ENCODE results near the gene PCDHGA9. TPM values are rescaled to one million over a fixed set of nuclear protein-coding genes. Genes with fewer than 3 reads are reported as not detected.

Gene PCDHGA9
- total and polyA plus RNA-seq, 4 donors = 0.59 to 13.8 (median 2.8) TPM

DNA sequence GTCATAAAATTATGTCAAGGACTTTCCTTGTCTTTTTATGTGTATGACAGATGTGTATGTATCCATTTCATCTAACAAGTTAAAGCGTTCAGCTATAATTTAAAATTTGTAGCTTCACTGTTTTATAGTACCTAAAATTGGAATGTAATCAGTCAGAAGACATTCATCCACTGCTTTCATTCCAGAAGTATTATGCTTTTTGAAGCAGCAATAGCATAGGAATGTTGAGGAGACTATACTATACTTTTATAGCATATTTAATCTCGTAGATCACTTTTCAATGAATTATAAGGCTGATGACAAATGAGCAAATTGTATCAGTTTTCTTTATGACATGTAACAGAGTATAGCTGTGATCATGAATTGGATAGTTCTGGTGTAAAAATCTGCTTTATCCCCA lies 34.6 kb downstream of the PCDHGA9 start:
- TF ChIP-seq, protein P1, sequence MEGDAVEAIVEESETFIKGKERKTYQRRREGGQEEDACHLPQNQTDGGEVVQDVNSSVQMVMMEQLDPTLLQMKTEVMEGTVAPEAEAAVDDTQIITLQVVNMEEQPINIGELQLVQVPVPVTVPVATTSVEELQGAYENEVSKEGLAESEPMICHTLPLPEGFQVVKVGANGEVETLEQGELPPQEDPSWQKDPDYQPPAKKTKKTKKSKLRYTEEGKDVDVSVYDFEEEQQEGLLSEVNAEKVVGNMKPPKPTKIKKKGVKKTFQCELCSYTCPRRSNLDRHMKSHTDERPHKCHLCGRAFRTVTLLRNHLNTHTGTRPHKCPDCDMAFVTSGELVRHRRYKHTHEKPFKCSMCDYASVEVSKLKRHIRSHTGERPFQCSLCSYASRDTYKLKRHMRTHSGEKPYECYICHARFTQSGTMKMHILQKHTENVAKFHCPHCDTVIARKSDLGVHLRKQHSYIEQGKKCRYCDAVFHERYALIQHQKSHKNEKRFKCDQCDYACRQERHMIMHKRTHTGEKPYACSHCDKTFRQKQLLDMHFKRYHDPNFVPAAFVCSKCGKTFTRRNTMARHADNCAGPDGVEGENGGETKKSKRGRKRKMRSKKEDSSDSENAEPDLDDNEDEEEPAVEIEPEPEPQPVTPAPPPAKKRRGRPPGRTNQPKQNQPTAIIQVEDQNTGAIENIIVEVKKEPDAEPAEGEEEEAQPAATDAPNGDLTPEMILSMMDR (IDR thresholded peaks at IDR 0.05; ENCODE audit: control extremely low read depth, extremely low read depth) = no peak
- no peaks in the 10 kb centered on the region for H3K27me3 ChIP-seq (ENCODE audit: control insufficient read depth in 3 of 3, insufficient read depth in 3 of 3, low read length in 2 of 3)
- no peak overlapping the region for H3K27ac ChIP-seq (ENCODE audit: low read depth in 1 of 2, low read length in 1 of 2)
- no peak overlapping the region for H3K9ac ChIP-seq (ENCODE audit: insufficient read depth in 1 of 2, low read length in 2 of 2)
- DNase-seq (no peak), ATAC-seq (ENCODE audit: insufficient read depth, low FRiP score) (no peak)
- peaks cover 0 to 18% (median 2%) of the 10 kb centered on the region in 4 donors for H3K36me3 ChIP-seq (ENCODE audit: control insufficient read depth in 4 of 4, insufficient read depth in 4 of 4, low read length in 4 of 4)
- WGBS, 2 donors = 94% methylated on average over 2 of the region's 2 CpGs
- H3K4me3 ChIP-seq = no peak overlapping the region
- H3K9me3 ChIP-seq (ENCODE audit: control insufficient read depth in 4 of 4, insufficient read depth in 3 of 4, low read length in 3 of 4) = peaks cover 7 to 35% (median 17%) of the 10 kb centered on the region in 4 donors
- peaks cover 0 to 2% (median 0%) of the 10 kb centered on the region in 5 donors for H3K4me1 ChIP-seq (ENCODE audit: control insufficient read depth in 5 of 5, insufficient read depth in 5 of 5, low read length in 5 of 5)

DNA sequence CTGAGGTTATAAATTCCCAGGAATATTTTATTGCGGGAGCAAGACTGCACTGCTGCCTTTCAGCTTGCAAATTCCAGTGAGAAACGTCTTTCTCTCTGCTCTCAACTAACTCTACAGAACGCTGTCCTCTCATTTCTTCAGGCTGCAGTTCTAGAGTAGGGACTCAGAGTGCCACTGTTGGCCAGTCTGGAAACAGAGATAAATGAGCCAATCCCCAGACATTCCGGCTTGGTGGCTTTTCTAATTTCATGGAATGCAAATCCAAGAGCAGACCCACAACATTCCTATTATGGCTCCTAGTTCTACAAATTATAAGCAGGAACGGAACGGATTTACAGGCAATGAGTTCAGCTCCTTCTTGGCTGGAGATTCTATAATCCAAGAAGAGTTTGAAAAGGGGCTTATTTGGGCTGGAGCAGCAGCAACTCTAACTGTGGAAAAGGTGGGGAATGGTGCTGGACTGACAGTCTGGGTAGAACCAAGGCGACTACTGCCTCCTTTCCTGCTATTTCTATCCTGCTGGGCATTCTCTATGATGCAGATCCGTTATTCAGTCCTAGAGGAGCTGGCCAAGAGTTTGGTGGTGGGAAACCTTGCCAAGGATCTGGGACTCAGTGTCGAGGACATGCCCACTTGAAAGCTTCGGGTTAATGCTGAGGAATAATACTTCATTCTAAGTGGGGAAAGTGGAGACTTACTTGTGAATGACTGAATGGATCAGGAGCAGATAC lies 37.0 kb downstream of the PCDHGA9 start:
- DNase-seq (no peak), ATAC-seq (ENCODE audit: insufficient read depth, low FRiP score) (no peak)
- peaks cover 0 to 18% (median 2%) of the 10 kb centered on the region in 4 donors for H3K36me3 ChIP-seq (ENCODE audit: control insufficient read depth in 4 of 4, insufficient read depth in 4 of 4, low read length in 4 of 4)
- H3K9me3 ChIP-seq (ENCODE audit: control insufficient read depth in 4 of 4, insufficient read depth in 3 of 4, low read length in 3 of 4) = peaks cover 10 to 25% (median 18%) of the 10 kb centered on the region in 4 donors
- H3K27ac ChIP-seq (ENCODE audit: low read depth in 1 of 2, low read length in 1 of 2) = no peak overlapping the region
- TF ChIP-seq, protein P1 (IDR thresholded peaks at IDR 0.05; ENCODE audit: control extremely low read depth, extremely low read depth) = no peak
- H3K4me1 ChIP-seq (ENCODE audit: control insufficient read depth in 5 of 5, insufficient read depth in 5 of 5, low read length in 5 of 5) = no peaks in the 10 kb centered on the region
- no peaks in the 10 kb centered on the region for H3K27me3 ChIP-seq (ENCODE audit: control insufficient read depth in 3 of 3, insufficient read depth in 3 of 3, low read length in 2 of 3)
- no peak overlapping the region for H3K9ac ChIP-seq (ENCODE audit: insufficient read depth in 1 of 2, low read length in 2 of 2)
- H3K4me3 ChIP-seq = no peak overlapping the region
- WGBS, 2 donors = 66 to 73% methylated on average over 10 of the region's 10 CpGs

DNA sequence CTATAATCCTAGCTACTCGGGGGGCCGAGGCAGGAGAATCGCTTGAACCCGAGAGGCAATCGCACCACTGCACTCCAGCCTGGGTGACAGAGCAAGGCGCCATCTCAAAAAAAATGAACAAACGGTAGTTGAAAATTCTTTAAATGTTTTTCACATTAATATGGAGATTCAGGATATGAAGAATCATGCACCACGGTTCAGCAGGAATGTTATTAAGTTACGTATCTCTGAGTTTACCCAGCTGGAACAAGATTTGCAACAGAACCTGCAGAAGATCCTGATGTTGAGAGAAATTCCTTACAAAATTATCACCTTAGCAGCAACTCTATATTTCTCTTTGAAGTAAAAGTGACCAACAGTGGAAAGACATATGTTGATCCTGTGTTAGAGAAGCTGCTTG lies 37.8 kb downstream of the PCDHGA9 start:
- no peak for ATAC-seq (ENCODE audit: insufficient read depth, low FRiP score)
- no peak for DNase-seq
- TF ChIP-seq, protein P1 (IDR thresholded peaks at IDR 0.05; ENCODE audit: control extremely low read depth, extremely low read depth) = no peak
- Histone ChIP-seq H3K9ac (ENCODE audit: insufficient read depth in 1 of 2, low read length in 2 of 2) (no peak overlapping the region), H3K4me3 (no peak overlapping the region), H3K27me3 (ENCODE audit: control insufficient read depth in 3 of 3, insufficient read depth in 3 of 3, low read length in 2 of 3) (no peaks in the 10 kb centered on the region), H3K36me3 (ENCODE audit: control insufficient read depth in 4 of 4, insufficient read depth in 4 of 4, low read length in 4 of 4) (peaks cover 0 to 18% (median 2%) of the 10 kb centered on the region in 4 donors), H3K4me1 (ENCODE audit: control insufficient read depth in 5 of 5, insufficient read depth in 5 of 5, low read length in 5 of 5) (no peaks in the 10 kb centered on the region), H3K9me3 (ENCODE audit: control insufficient read depth in 4 of 4, insufficient read depth in 3 of 4, low read length in 3 of 4) (peaks cover 10 to 25% (median 18%) of the 10 kb centered on the region in 4 donors), H3K27ac (ENCODE audit: low read depth in 1 of 2, low read length in 1 of 2) (no peak overlapping the region)
- 91 to 95% methylated on average over 9 of the region's 9 CpGs for WGBS, 2 donors

Measured in lung (tissue), 12 donors.